ENCODE data around the gene HLA-DMB. TPM values are rescaled to one million over a fixed set of nuclear protein-coding genes. Genes with fewer than 3 reads are reported as not detected.

HLA-DMB gene
- total and polyA plus RNA-seq, 10 of the 15 experiments (the other 5 are each of a cell fraction or from before 2014, with no cell fraction given): 114 to 173 (median 150) TPM

GRCh38 chr6:32963866-32964265 lies 23.0 kb upstream of the HLA-DMB start:
- no peak for ATAC-seq
- Histone ChIP-seq H3K9ac (ENCODE audit: control insufficient read depth, insufficient read depth, low read length) (no peak overlapping the region), H2AFZ (ENCODE audit: control insufficient read depth, low read depth, low read length) (no peak overlapping the region), H3K27me3 (replicated peaks in 1 of 2; ENCODE audit: control insufficient read depth in 2 of 2, insufficient read depth in 2 of 2, low read length in 1 of 2) (no peaks in the 10 kb centered on the region), H4K20me1 (ENCODE audit: control insufficient read depth, insufficient read depth) (no peaks in the 10 kb centered on the region), H3K4me2 (ENCODE audit: control insufficient read depth, insufficient read depth) (0 out of 2 replicates have a peak overlapping the region, but pooled peaks have one; percentile 35), H3K4me3 (no peak overlapping the region), H3K36me3 (ENCODE audit: control insufficient read depth in 2 of 2, insufficient read depth in 2 of 2, low read length in 1 of 2) (no peaks in the 10 kb centered on the region), H3K4me1 (ENCODE audit: control insufficient read depth, insufficient read depth, low read length) (peaks cover 8% of the 10 kb centered on the region), H3K27ac (ENCODE audit: control insufficient read depth, insufficient read depth) (no peak overlapping the region), H3K79me2 (ENCODE audit: control insufficient read depth, insufficient read depth, low read length) (peaks cover 29% of the 10 kb centered on the region), H3K9me3 (replicated peaks; ENCODE audit: control insufficient read depth, insufficient read depth, low read length) (no peaks in the 10 kb centered on the region)
- DNase-seq (ENCODE audit: low read depth, low spot score): no peak
- ChIA-PET RAD21 (ENCODE audit: unreplicated experiment) (interaction anchor here (1.0 to 12.2 kb wide), 7 partner anchors 8 to 111 kb away, joined by 3 to 224 read pairs (median 5); partner anchors contain the start of genes HLA-DMA, HLA-DMB and TAP1), CTCF (interaction anchor here (0.8 to 8.5 kb wide), 9 partner anchors 9 to 550 kb away, joined by 3 to 243 read pairs (median 5); partner anchors contain the start of gene HLA-DMA), POLR2A (interaction anchor here (0.6 to 4.4 kb wide), 8 partner anchors 9 to 71 kb away, joined by 3 to 24 read pairs (median 4); partner anchors contain the start of gene HLA-DMA), SMC1A (ENCODE audit: uncharacterized antibody, unreplicated experiment) (interaction anchor here (0.7 to 17.2 kb wide), 12 partner anchors 9 to 119 kb away, joined by 3 to 347 read pairs (median 4); partner anchors contain the start of genes HLA-DMA, HLA-DMB, PSMB9 and TAP1)
- intact Hi-C loops (cut with micrococcal nuclease; ENCODE audit: unreplicated experiment): no loop called here
- no peak for FAIRE-seq
- 0% methylated on average over 1 of the region's 1 CpG for WGBS (ENCODE audit: insufficient coverage, insufficient replicate concordance, low lambda C conversion rate, missing lambda C conversion rate)
- TF ChIP-seq SPI1 (IDR thresholded peaks at IDR 0.05; ENCODE audit: borderline replicate concordance, insufficient read depth, low read depth, low read length): 0 out of 2 replicates have a peak, but pooled peaks have one; percentile 13
- TF ChIP-seq E2F8 (IDR thresholded peaks at IDR 0.05; ENCODE audit: low read depth, partially characterized antibody): no peak
- no peak for TF ChIP-seq RELA (IDR thresholded peaks at IDR 0.05; ENCODE audit: borderline replicate concordance, partially characterized antibody)
- TF ChIP-seq MLLT1 (IDR thresholded peaks at IDR 0.05): no peak
- in situ Hi-C loops (cut with MboI): loop anchor here (25.0 kb wide), 2 partner anchors 1402 to 1698 kb away; partner anchors contain the start of gene LTA
- BruUV-seq (replicated peaks): no TSS peak

All from GM12878 (cell line).